Measurements from ENCODE around the gene SUSD6.

The SUSD6 gene

DNA sequence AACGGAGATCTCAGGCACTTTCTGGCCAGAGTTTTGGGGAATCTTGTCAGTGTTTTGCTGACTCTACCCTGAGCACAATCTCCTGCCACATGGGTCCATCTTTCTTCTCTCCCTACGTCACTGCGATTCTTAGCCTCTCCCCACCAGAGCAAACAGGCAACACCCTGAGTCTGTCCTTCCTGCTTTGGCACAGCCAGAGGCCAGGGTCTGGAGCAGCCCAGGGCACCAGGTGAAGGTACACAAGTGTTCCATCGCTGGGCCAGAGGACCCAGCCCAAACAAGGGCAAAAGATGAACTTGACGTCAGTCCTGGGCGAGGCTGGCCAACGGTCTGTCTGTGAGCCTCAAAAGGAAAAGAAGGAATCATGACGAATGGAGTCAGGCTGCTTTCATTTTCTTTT is 24.0 kb upstream of the SUSD6 start:
- in situ Hi-C loops (cut with HindIII; ENCODE audit: low sequenced_read_pairs): no loop called here

DNA sequence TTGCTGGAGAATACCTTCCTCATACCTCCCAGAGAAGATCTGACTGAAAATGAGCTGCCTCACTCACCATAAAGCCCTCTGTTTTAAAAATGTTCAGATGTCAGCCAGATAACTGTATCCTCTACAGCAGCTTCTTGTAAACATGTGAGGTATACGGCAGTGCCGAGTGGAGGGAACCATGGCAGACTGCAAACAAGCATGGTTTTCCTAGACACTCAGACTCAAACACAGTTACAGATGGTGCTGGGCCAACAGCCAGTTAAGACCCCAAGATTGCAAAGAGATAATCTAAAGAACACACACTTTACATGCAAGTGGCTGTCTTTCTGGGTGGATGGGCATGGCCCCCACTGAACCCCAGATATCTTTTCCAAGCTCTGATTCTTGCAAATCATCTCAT is 20.1 kb upstream of the SUSD6 start:
- in situ Hi-C loops (cut with HindIII; ENCODE audit: low sequenced_read_pairs): no loop called here

DNA sequence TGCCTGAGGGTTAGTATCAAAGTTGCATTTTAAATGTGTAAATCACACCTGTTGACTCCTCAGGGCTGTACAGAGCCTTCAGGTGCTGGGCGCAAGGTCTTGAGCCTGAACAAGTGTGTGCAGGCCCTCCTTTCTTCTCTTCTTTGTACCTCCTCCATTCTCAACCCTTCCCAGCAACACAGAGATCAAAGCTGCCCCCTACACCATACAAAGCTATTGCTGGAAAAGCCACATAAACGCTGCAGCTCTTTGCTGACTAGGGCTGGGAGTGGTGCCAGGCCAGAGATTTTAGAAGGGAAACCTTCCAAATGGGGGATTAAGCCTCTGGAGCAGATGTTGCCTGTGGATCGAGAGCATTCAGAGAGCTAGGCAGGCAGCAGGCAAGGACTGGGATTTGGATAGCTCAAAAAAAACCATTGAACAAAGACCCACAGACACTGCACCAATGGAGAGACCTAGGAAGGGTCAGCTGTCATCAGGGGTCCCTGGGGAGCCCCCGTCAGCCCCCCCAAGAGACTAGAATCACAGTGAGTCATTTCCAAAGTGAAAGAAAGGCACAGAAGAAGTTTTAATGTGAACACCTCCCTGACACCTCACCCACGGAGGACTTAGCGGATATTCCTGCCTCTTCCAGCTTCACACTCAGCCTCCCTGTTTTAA is 18.2 kb upstream of the SUSD6 start:
- in situ Hi-C loops (cut with HindIII; ENCODE audit: low sequenced_read_pairs): no loop called here

DNA sequence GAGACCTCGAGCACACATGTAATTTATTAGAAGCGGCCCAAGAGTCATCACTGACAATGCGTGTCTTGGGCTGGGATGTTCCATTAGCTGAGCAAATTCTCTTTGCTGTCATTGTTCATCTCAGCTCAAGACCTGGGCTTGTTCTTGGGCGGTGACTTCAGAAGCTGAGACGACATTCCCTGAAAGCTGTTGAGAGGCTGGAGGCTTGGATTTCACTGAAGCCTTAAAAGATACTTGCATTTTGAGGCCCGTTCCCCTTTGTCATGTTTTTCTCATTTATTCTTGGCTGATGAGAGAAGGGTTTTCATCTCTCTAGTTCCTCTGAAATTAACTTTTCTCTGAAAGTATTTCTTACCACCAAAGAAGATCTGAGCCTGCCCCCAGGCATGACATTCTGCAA is 16.6 kb upstream of the SUSD6 start:
- in situ Hi-C loops (cut with HindIII; ENCODE audit: low sequenced_read_pairs): loop anchor here (5.0 kb wide), 1 partner anchor 107 kb away; no protein-coding TSS in a partner anchor

DNA sequence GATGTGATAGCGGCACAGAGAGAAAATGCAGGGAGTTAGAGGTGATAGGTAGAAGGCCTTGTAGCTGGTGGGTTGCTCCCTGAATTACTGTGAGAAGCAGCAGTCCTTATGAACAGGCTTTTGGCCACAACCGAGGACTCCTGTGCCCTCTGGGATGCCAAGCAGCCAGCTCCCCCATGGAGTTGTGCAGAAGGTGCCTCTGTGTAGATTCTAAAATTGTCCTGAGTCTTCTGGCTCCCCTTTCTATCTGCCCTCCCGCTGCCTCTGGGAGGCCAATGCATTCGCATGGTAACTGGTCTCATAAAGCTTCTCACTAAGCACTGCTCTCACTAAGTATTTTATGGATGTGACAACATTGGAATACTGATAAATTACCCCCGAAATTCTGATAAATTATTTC is 16.1 kb upstream of the SUSD6 start:
- in situ Hi-C loops (cut with HindIII; ENCODE audit: low sequenced_read_pairs): loop anchor here (5.0 kb wide), 1 partner anchor 107 kb away; no protein-coding TSS in a partner anchor

DNA sequence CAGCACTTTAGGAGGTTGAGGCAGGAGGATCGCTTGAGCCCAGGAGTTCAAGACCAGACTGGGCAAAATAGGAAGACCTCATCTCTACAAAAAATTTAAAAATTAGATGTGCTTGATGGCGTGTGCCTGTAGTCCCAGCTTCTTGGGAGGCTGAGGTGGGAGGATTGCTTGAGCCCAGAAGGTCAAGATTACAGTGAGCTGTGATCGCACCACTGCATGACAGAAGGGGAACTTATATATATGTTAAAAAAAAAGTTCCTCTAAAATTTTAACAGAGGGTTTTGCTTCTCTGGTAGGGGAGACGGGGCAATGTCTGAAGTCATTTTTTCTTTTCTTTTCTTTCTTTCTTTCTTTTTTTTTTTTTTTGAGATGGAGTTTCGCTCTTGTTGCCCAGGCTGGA is 12.0 kb upstream of the SUSD6 start:
- in situ Hi-C loops (cut with HindIII; ENCODE audit: low sequenced_read_pairs): loop anchor here (5.0 kb wide), 1 partner anchor 103 kb away; no protein-coding TSS in a partner anchor

DNA sequence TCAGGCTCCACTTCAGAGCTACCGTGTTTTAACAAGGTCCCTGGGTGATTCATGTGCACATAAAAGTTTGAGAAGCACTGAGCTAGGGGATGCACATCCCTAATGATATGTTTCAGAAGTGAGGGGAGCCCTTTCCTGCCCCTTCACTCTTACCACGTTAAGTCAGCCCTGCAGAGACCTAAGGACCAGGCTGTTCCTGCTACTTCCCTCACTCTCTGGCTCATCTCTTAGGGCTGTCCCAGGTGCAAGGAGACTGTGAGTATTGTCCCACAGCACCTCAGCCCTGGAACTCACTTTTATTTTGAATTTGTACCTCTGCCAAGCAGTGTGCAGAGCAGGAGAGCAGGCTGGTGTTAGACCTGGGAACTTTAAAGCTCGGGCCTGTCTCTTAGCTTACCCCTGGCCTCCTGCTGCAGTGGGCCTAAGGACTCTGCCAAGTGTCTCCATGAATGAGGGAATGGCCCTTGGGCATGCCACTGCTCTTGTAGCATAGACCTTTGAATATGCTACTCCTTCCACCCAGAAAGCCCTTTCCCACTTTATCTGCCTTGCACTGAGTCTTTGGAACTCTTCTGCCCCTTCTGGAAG is 11.0 kb upstream of the SUSD6 start:
- in situ Hi-C loops (cut with HindIII; ENCODE audit: low sequenced_read_pairs): no loop called here

DNA sequence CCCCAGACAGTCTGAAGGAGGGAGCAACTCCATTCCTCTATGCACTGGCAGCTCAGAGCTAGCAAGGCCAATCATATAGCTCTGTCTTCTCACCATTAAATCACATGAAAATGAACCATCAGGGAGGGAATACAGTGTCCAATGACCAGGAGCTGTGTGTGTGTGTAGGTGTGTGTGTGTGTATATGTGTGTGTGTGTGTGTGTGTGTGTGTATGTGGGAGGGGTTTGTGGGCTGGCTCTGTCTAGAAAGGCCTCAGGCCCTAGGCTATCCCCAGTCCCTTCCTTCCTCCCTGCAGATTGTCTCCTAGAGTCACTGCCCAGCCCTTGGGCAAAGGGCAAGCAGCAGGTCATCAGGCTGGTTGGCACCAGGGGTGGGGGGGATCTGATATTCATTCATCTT is 5.7 kb upstream of the SUSD6 start:
- in situ Hi-C loops (cut with HindIII; ENCODE audit: low sequenced_read_pairs): no loop called here

DNA sequence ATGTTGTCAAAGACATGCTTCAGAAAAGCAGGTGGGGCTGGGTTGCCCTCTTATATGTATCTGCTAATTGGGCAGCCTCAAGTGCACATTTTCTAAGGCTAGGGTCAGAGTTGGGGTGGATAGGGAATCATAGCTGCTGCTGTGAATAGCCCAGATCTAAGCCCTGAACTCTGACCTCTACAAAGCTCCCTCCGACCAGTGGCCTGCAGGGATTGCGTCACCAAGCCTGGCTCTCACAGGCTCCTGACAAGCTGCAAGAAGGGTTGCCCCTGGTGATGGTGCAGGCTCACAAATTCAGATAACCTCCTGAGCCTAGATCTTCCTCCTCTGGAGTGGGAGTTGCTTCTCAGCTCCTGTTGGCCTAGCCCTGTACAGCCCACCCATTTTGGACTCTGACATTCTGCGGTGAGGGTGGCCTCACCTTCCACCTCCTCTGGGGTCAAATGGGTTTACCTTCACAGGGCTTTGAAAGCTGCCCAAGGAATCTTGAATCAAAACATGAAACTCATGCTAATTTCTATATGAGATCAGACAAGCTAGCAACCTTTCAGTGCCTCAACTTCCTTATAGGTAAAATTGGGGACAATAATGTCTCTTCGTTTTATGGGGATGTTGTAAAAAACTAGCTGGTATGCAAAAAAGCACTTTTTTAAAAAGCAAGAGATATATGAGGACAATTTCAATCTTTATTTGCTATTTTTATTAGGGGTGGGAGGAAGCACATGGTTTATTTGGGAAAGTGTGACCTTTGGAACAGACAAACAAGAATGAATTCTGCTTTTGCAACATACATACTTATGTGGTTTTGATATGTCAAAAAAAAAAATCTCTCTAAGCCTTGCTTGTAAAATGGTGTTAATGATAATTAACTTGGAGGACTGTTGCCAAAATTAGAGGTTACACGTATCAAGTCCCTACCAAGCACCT is 4.9 kb upstream of the SUSD6 start:
- in situ Hi-C loops (cut with HindIII; ENCODE audit: low sequenced_read_pairs): no loop called here

DNA sequence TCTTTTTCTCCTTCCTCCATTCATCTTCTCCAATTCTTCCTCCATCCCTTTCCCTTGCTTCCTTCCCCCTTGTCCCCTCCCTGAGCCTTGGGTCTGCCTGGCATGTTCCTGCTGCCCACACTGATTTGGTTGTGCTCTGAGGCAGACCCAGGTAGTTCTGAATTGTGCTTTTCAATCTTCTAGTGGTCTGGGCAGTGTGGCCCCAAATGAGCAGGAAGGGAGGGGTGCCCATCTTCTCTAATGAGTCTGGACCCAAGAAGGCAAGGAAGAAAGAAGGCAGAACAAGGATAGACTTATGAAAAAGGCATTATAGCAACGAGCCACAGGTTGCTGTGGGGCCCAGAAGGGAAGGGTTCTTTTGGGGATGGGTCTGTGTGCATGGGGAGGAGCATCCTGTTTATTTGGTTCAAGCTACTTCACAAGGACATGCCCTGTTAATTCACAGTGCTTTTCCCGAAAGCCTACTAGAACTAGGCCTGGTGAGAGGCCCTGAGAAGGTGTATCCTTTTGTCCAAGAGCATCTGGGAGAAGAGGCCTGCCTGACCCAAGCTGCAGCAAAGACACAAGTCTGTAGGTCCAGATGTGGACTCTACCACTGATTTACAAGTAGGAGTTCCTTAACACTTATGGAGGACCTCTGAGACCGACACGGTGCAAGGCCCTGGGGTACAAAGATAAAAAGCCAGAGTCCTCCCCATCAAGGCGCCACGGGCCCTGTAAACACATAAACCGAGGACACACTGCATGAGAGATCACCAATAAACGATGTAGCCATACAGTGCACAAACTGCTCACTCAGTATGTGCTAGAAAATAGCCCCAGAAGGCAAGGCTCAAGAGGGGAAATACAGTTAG is 1.1 kb upstream of the SUSD6 start:
- in situ Hi-C loops (cut with HindIII; ENCODE audit: low sequenced_read_pairs): no loop called here

DNA sequence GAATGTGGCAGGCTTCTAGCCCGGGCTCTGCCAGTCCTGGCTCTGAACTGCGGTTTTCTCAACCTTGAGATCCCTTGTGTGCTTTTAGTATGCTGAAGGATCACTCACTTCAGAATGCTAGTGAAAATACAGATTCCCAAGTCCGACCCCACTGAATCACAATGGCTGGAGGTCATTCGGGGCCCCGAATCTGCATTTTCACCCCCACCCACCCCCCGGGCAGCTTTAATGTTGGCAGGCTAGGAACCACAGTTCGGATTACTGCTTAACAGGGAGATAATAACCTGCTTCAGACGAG is 573 bp upstream of the SUSD6 start:
- in situ Hi-C loops (cut with HindIII; ENCODE audit: low sequenced_read_pairs): no loop called here

DNA sequence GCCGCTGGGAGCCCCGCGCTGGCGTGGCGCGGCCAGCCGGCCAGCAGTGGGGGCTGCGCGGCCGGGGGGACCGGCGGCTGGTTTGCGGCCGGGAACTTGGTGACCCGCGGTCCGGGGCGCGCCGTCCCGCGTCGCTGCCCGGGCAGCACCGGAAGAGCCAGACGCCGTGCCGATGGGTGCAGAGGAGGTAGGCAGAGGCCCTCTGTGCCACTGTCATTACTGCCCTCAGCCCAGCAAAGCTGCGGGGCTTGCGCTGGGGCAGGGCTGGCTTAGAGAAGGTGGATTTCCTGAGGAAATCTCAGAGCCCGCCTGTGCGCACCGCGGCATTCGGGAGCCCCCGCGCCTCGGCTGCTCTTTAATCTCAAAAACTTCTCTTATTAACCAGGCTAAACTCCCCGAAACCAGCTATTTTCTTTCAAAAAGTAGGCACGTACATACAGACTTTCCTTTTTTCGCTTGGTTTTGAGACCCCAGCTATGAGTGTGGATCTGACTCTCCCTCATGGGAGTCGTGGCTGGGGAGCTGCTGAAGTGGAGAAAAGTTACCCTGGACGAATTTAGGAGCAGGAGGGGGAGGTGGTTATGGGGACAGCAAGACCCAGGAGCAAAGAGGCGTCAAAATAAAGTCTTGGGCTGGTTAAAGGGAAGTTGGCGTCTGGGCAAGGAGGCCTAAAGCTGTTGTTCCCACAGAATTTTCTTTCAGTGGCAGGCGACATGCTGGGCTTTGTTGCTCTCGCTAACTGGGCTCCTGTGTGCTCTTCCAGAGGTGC is 802 bp downstream of the SUSD6 start:
- in situ Hi-C loops (cut with HindIII; ENCODE audit: low sequenced_read_pairs): no loop called here

DNA sequence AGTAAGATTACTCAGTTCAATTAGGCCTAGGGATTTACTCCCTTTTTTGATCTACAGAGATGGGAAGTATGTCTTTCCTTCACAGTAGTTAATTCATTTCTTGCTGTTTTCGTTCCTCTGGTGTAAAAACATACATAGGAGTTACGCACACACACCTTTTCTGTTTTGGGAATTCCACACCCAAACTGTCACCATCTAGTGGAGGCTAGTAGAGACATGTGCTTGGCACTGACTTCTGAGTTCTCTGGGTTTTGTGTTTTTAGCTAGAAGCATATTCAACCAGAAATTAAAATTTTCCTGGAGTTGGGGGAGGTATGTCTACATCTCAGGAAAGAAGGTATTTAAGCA is 1.4 kb downstream of the SUSD6 start:
- in situ Hi-C loops (cut with HindIII; ENCODE audit: low sequenced_read_pairs): no loop called here

DNA sequence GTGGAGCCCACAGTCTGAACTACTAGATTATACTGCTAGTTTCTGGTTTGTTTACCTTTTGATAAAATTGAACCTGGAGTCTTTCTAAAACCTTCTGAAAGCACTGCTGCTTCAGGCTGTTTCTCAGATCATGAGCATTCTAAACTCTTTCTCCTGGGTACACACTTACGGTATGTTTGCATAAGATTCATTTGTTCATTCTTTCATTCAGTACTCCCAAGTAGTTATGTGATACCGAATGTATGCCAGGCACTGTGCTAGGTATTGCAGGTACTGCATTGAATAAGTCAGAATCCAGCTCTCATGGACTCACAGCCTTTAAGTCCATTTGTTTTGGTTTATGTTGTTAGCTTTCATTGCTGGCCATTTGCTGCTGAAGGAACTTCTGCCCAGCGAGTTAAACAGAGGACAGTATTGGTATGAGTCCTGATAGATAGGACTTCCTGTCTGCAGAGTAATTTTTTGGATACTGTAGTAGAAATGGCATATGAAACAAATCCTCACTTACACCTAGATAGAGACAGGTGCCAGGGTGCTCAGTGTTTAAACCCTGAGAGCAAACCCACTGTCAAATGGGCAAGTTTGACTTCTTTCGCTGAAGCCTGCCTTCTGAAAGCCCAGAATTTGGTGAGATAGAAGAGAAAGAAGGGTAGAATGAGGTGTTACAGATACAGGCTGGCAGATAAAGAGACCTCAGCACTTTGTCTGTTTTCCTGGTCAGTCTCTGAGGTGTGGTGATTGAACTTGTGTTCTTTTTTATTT is 2.1 kb downstream of the SUSD6 start:
- in situ Hi-C loops (cut with HindIII; ENCODE audit: low sequenced_read_pairs): no loop called here

DNA sequence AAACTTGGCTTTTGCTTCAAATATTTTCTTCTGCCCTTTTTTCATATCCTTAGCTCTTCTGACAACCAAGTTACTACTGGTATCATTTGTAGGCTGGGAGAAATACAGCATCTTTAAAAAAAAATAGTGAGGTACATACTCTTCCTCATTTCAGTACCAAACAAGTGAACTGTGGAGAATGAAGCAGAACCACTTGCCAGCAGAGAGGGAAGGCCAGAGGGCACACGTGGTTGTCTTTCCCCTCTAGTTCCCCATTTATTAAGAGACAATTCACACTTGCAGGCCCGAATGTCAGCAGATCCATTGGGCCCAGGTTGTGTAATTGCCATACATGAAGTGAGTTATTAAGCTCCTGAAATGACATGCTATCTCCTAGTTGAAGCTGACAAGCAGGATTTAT is 3.2 kb downstream of the SUSD6 start:
- in situ Hi-C loops (cut with HindIII; ENCODE audit: low sequenced_read_pairs): no loop called here

DNA sequence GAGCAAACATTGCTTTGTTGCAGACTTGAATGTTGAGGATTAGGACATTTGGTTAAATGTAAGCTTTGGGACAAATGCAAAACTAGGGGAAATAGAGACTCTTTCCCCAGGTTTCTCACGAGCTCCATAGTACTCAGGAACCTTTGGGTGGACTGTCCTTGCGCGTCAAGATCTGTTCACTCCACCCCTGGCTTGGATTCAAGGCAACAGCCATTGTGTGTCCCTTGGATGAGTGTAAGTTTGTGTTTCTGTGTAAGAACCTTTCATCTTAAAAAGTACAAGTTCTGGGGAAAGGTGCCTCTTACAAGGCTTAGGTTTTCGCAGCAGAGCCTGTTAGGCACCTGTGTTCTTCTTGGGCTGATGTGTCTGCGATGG is 3.7 kb downstream of the SUSD6 start:
- in situ Hi-C loops (cut with HindIII; ENCODE audit: low sequenced_read_pairs): no loop called here

DNA sequence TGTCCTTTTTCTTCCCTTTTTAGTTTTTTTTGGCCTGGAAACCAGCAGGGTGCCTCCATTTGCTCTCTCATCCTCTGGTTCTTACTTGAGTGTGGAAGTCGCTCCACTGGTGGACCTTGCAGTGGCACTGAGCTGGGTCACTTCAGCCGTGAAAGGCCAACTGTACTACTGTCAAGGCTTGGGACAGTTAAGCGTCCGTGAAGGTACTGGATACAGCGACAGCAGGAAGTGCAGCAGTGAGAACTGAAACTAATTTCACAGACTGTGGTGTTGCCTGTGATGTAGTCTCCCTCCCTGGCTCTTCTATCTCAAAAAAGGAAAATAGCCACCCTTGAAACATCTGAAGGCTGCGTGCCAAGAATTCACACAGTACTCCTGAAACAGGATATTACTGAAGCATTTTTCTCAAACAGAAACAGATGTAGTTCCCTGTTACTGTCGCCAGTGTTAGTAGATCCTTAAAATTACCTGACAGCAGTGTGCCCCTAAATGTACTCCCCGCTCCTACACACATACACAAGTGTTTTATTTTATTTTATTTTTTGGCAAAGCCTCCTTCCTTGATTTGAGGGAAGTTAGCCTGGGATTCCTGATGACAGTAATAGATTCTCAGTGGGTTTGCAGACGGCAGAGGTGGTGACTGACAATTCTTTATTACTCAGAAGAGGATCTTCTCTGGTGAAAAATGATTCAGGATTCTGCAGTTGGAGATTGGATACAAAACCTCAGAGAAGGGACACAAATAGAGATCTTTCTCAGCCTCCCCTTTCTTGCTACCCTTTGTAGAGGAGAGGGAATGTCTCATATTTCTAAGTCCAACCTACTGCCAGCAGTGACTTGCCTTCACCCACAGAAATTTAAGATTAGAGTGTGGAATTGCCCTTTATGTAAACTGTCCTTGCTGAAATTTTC is 4.4 kb downstream of the SUSD6 start:
- in situ Hi-C loops (cut with HindIII; ENCODE audit: low sequenced_read_pairs): no loop called here

DNA sequence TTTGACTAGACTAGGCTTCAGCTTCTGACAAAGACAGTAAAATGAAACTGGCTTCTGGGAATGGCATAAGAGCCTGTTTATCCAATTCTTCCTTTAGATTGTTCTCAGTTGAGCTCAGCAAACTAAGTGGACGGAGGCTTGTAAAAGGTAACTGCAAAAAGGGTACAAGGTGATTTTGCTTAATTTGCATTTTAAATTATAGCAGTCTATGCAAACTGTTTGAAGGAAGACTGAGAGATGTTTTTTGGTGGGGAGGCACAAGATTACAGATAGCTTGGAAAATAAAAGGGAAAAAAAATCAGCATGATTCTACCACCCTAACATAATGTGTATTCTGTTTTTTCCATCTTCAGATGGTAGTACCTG is 5.0 kb downstream of the SUSD6 start:
- in situ Hi-C loops (cut with HindIII; ENCODE audit: low sequenced_read_pairs): no loop called here

DNA sequence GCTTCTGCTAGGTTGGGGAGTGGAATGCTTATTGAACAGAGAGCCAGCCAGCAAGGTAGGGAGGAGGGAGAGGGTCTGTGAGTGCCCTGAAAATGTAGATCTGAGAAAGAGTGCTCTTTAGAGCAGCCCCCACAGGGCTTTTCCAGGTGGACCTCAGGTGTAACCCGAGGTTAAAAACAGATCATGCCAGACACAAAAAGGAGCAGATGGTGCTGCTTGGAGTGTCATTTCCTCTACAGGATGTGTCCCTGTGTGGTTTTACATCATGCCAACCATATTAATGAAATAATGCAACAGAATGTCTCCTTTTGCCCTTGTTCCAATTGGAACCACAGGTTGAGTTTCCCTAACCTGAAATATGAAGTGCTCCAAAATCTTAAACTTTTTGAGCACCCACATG is 6.4 kb downstream of the SUSD6 start:
- in situ Hi-C loops (cut with HindIII; ENCODE audit: low sequenced_read_pairs): no loop called here
